Measurements from ENCODE around the gene TTYH3.

GRCh38 chr7:2583798-2584580, 47.8 kb upstream of the TTYH3 start:
- TF ChIP-seq, protein P1, sequence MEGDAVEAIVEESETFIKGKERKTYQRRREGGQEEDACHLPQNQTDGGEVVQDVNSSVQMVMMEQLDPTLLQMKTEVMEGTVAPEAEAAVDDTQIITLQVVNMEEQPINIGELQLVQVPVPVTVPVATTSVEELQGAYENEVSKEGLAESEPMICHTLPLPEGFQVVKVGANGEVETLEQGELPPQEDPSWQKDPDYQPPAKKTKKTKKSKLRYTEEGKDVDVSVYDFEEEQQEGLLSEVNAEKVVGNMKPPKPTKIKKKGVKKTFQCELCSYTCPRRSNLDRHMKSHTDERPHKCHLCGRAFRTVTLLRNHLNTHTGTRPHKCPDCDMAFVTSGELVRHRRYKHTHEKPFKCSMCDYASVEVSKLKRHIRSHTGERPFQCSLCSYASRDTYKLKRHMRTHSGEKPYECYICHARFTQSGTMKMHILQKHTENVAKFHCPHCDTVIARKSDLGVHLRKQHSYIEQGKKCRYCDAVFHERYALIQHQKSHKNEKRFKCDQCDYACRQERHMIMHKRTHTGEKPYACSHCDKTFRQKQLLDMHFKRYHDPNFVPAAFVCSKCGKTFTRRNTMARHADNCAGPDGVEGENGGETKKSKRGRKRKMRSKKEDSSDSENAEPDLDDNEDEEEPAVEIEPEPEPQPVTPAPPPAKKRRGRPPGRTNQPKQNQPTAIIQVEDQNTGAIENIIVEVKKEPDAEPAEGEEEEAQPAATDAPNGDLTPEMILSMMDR (conservative IDR thresholded peaks at IDR 0.05) = no peak
- no peak for TF ChIP-seq EZH2 (IDR thresholded peaks at IDR 0.05; ENCODE audit: low read depth)
